Body of pancreas (tissue), 4 donors: ENCODE results near the gene PDCD1LG2. TPM values are rescaled to one million over a fixed set of nuclear protein-coding genes. Genes with fewer than 3 reads are reported as not detected.

Experiments
- ATAC-seq: fragments of 150-250 bp; one replicate; pipeline ENCODE4 v1.9.1; 2016
- DNase-seq, 4 donors: peaks; one replicate each; pipeline ENCODE4 v3.0.0-alpha.2; 2019
- H3K27ac ChIP-seq, 4 donors: fragments of 200-600 bp; sonication (generic); 1 replicate in 3 of 4; 2 replicates in 1 of 4; pipeline versions ENCODE4 v1.5.1 to v1.6.1; 2016 to 2019; ENCODE audit warnings: mild to moderate bottlenecking in 1 of 4, mixed read lengths in 1 of 4, moderate library complexity in 1 of 4
- H3K27me3 ChIP-seq, 2 donors: fragments of 200-600 bp; sonication (generic); one replicate each; pipeline ENCODE4 v1.6.0; 2016; ENCODE audit warnings: mild to moderate bottlenecking in 1 of 2
- H3K36me3 ChIP-seq, 2 donors: fragments of 200-600 bp; sonication (generic); replicated peaks in 1 of 2; 2 replicates each; pipeline ENCODE4 v1.5.1; 2016; ENCODE audit warnings: low read depth in 2 of 2; ENCODE audit not compliant: insufficient read depth in 1 of 2
- H3K4me1 ChIP-seq: fragments of 200-600 bp; sonication (generic); one replicate; pipeline ENCODE4 v1.6.0; 2016
- H3K4me3 ChIP-seq, 2 donors: fragments of 200-600 bp; sonication (generic); 1 replicate in 1 of 2; 2 replicates in 1 of 2; pipeline ENCODE4 v1.5.1; 2016 to 2019
- H3K9me3 ChIP-seq, 3 donors: fragments of 200-600 bp; sonication (generic); 1 replicate in 2 of 3; 2 replicates in 1 of 3; pipeline ENCODE4 v1.5.1; 2016
- POLR2A ChIP-seq, 3 donors: fragments of 450-650 bp; IDR thresholded peaks; one replicate each; pipeline ENCODE4 v1.6.1; 2016; ENCODE audit warnings: antibody characterized with exemption in 3 of 3, mild to moderate bottlenecking in 2 of 3
- WGBS, 2 donors: methylation state at CpG; one replicate each; pipeline ENCODE4 v1.1.5; 2017; 5-methylcytosine and 5-hydroxymethylcytosine counted together
- intact Hi-C: fragments of 100-400 bp; cut with DNase I; formaldehyde crosslinking; loops from one replicate; pipeline ENCODE4 v1.15.1; 2023
- total RNA-seq, 2 donors: library from RNA; depleted of rRNA; stranded (reverse); fragments of >200 nt; gene quantifications; one replicate each; pipeline ENCODE4 v1.1.0, GENCODE V29; 2016
- TF ChIP-seq, protein P1 (sequence below), 7 experiments: fragments of 450-650 bp in 4 of 7; fragments of 200-600 bp in 3 of 7; sonication (generic) in 3 of 7; IDR thresholded peaks; one replicate each; pipeline ENCODE4 v1.5.1; 2016 to 2019; ENCODE audit warnings: antibody characterized with exemption in 7 of 7

PDCD1LG2 gene
- total RNA-seq, 2 donors from 2014 or later: 0.99 to 1.3 TPM

DNA sequence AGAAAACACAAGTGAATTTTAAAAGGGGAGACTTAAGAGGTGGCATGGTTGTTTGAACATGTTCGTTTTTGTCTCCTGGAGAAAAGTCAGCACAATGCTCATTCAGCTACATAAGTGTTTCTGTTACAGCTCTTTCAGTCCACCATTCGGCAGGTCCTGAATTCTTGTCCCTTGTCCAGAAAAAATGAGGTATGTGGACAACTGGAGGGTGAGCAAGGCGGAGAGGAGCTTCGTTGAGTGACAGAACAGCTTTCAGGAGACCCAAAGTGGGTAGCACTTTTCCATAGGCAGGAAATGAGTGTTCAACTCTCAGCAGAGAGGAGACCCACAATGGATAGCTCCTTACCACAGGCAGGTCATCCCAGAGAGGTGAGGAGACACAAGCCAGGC is 4.9 kb downstream of the PDCD1LG2 start:
- H3K27me3 ChIP-seq: no peaks in the 10 kb centered on the region
- TF ChIP-seq, protein P1, sequence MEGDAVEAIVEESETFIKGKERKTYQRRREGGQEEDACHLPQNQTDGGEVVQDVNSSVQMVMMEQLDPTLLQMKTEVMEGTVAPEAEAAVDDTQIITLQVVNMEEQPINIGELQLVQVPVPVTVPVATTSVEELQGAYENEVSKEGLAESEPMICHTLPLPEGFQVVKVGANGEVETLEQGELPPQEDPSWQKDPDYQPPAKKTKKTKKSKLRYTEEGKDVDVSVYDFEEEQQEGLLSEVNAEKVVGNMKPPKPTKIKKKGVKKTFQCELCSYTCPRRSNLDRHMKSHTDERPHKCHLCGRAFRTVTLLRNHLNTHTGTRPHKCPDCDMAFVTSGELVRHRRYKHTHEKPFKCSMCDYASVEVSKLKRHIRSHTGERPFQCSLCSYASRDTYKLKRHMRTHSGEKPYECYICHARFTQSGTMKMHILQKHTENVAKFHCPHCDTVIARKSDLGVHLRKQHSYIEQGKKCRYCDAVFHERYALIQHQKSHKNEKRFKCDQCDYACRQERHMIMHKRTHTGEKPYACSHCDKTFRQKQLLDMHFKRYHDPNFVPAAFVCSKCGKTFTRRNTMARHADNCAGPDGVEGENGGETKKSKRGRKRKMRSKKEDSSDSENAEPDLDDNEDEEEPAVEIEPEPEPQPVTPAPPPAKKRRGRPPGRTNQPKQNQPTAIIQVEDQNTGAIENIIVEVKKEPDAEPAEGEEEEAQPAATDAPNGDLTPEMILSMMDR (IDR thresholded peaks at IDR 0.05): no peak
- intact Hi-C loops: no loop called here
- H3K4me1 ChIP-seq: no peaks in the 10 kb centered on the region
- no peaks in the 10 kb centered on the region for H3K36me3 ChIP-seq
- H3K27ac ChIP-seq: no peak overlapping the region
- WGBS, 2 donors: 65 to 72% methylated on average over 4 of the region's 4 CpGs
- H3K4me3 ChIP-seq: no peak overlapping the region
- H3K9me3 ChIP-seq: no peaks in the 10 kb centered on the region
- ATAC-seq: no peak
- DNase-seq: no peak

DNA sequence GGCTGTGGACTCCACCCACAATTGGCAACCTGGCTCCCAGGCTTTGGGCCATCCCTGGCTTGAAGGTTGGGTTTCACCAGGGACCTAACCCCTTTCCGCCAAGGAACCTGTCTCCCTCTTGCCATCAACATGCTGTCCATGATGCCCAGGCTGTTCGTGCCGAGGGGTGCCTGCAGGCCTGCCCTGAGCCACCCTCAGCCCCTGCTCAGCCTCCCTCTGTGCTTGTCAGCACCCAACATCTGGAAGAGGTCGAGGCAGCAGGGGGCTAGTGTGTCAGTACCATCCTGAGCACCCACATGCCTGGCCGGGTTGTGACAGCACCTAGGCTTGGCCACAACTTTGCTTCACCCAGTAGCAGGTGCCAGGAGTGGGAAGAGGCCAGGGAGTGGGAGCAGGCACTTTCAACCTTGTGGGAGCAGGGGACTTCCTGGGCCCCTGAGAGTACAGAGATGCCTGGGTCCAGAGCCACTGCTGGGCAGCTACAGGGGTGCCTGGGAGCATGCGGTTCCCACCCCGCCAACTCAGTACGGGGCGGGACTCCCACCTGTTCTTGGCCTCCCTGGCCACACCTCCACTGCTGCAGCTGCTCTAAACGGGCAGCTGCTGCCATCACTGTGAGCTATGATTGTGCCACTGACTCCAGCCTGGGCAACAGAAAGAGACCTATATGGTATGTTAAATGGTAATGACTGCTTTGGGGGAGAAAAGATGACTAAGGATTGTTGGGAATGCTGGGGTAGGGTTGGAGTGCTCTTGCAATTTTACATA is 6.3 kb downstream of the PDCD1LG2 start:
- H3K27me3 ChIP-seq: no peaks in the 10 kb centered on the region
- no peaks in the 10 kb centered on the region for H3K9me3 ChIP-seq
- H3K4me1 ChIP-seq: no peaks in the 10 kb centered on the region
- intact Hi-C loops: no loop called here
- DNase-seq (no peak), ATAC-seq (no peak)
- no peak overlapping the region for H3K27ac ChIP-seq
- TF ChIP-seq, protein P1 (IDR thresholded peaks at IDR 0.05): no peak
- TF ChIP-seq POLR2A (IDR thresholded peaks at IDR 0.05): no peak
- 72 to 75% methylated on average over 2 to 10 of the region's 10 CpGs for WGBS, 2 donors
- no peaks in the 10 kb centered on the region for H3K36me3 ChIP-seq
- no peak overlapping the region for H3K4me3 ChIP-seq

DNA sequence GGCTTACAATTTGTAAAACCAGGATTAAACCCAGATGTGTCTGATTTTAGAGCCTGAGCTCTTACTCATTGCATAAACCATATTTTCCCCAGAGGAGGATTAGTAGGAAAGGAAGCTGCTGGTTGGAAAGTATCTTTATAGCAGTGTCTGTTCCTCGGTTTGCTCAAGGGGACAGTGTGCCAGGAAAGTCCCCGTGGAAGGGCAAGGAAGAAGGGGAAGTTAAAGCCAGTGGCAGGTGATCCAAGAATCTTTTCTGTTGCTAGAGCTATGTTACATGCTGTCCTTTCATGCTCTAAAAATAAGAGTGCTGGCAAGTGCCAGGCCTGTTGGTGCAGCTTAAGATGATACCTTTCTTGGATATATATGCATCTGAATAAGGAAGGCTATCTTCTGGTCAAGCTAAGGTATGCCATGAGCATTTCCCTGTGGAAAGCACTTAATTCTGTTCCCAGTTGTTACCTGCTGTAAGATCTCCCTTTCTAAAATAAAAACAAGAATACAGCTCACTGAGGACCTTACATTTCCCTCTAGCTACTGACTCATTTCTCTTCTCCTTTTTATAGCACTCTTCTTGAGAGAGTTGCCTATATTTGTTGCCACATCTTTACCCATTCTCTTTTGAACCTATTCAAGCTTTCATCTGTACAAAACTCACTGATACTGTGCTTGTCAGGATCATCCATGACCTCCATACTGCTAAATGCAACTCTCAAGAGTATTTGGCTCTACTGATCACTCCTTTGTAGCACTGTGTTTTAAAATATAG is 8.0 kb downstream of the PDCD1LG2 start:
- no peak for DNase-seq
- intact Hi-C loops: no loop called here
- no peak for ATAC-seq
- Histone ChIP-seq H3K9me3 (no peaks in the 10 kb centered on the region), H3K36me3 (no peaks in the 10 kb centered on the region), H3K4me3 (no peak overlapping the region), H3K4me1 (no peaks in the 10 kb centered on the region), H3K27ac (no peak overlapping the region), H3K27me3 (no peaks in the 10 kb centered on the region)
- WGBS, 2 donors: 44 to 54% methylated on average over 2 of the region's 2 CpGs
- no peak for TF ChIP-seq POLR2A (IDR thresholded peaks at IDR 0.05)
- TF ChIP-seq, protein P1 (IDR thresholded peaks at IDR 0.05): no peak

DNA sequence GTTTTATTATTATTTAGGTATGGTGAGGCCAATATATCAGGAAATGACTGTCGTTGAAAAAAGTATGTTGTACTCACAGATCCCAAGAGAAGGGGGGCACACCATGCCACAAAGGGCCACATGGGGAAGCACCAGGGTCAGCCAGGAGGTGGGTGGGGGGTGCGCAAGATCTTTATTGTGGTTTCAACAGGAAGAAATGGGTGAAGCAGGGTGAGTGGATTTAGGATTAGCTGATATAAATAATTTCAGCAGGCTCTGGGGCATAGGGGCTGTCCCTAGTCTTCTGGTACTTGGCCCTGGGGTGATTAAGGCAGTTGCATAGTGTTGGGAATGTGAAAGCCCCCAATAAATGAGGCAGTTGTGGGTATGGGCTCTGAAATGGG is 8.6 kb downstream of the PDCD1LG2 start:
- ATAC-seq (no peak), DNase-seq (no peak)
- H3K27me3 ChIP-seq: no peaks in the 10 kb centered on the region
- H3K9me3 ChIP-seq: no peaks in the 10 kb centered on the region
- TF ChIP-seq POLR2A (IDR thresholded peaks at IDR 0.05): no peak
- TF ChIP-seq, protein P1 (IDR thresholded peaks at IDR 0.05): no peak
- 78 to 79% methylated on average over 2 of the region's 2 CpGs for WGBS, 2 donors
- H3K36me3 ChIP-seq: no peaks in the 10 kb centered on the region
- H3K4me1 ChIP-seq: no peaks in the 10 kb centered on the region
- no peak overlapping the region for H3K27ac ChIP-seq
- intact Hi-C loops: no loop called here
- no peak overlapping the region for H3K4me3 ChIP-seq
